Measurements from ENCODE around the gene PFKFB3.
"Not testable (repeated sequence)": the region's sequence is repeated elsewhere in the genome, so short reads cannot be mapped to it uniquely, and the experiment has no call there.

Gene PFKFB3

DNA sequence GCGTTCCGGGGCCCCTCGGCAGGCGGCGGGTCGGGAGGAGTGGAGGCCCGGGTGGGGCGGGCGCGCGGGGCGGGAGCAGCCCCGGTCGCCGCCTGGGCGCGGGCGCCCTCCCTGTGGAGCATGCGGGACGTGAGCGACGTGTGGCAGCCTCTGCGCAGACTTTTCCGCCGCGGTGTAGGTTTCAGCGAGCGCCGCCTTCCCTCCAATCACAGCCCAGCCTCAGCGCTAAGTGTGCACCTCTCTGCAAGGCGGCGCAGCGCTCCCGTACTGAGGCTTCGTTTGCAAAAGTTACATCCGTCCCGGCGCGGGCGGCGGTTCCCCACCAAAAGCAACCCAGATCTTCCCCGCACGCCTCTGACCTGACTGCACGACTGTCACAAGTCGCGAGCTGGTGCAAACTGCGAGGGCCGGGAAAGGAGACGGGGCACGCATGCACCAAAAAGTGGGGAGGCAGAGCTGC is 1.2 kb upstream of the PFKFB3 start:
- TF ChIP-seq, protein P1, sequence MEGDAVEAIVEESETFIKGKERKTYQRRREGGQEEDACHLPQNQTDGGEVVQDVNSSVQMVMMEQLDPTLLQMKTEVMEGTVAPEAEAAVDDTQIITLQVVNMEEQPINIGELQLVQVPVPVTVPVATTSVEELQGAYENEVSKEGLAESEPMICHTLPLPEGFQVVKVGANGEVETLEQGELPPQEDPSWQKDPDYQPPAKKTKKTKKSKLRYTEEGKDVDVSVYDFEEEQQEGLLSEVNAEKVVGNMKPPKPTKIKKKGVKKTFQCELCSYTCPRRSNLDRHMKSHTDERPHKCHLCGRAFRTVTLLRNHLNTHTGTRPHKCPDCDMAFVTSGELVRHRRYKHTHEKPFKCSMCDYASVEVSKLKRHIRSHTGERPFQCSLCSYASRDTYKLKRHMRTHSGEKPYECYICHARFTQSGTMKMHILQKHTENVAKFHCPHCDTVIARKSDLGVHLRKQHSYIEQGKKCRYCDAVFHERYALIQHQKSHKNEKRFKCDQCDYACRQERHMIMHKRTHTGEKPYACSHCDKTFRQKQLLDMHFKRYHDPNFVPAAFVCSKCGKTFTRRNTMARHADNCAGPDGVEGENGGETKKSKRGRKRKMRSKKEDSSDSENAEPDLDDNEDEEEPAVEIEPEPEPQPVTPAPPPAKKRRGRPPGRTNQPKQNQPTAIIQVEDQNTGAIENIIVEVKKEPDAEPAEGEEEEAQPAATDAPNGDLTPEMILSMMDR (conservative IDR thresholded peaks at IDR 0.05; ENCODE audit: low read depth, low read length) = no peak
- peak; percentile 61 for DNase-seq (ENCODE audit: low read depth)
- peak overlapping the region; percentile 59 for H3K4me3 ChIP-seq (ENCODE audit: low read depth, low read length)

- TF ChIP-seq, protein P1 (conservative IDR thresholded peaks at IDR 0.05; ENCODE audit: low read depth, low read length) = no peak
- no peak for DNase-seq (ENCODE audit: low read depth)
- peak overlapping the region; percentile 59 for H3K4me3 ChIP-seq (ENCODE audit: low read depth, low read length)
Observed at GRCh38 chr10:6202098-6202683, 541 bp upstream of the PFKFB3 start.

DNA sequence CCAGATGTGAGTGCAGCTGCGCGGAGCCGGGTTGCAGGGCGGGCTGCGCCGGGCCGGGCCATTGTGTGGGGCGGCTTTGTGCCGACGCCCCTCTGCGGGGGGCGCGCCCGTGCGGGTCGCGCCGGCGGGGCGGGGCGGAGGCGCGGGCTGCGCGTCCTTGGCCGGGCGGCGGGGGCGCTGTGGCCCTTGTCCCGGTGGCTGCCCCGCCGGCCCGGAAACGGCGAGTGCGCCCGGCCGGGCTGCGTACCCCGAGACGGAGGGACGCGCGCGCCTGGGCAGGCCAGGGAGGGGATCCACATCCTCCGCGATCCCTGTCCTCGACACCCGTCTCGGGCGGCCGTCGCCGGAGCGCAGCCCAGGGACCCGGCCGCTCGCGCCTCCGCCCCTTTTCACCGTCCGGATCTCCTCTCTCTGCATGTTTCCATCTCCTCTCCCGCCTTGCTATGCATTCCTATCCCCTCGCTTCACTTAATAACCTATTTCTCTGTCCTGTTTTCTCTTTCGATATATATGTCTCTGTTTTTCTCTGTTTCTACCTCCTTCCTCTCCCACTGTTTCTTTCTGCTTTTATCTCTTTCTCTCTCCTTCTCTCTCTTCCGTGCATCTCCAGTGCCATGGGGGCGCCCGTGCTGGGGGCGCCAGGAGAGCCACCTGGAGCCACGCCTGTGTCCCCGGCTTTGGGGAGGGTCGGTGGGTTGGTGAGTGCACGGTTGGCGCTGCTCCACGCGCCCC is 765 bp downstream of the PFKFB3 start:
- peak overlapping the region; percentile 70 for H3K4me3 ChIP-seq (ENCODE audit: low read depth, low read length)
- TF ChIP-seq, protein P1 (conservative IDR thresholded peaks at IDR 0.05; ENCODE audit: low read depth, low read length) = no peak
- DNase-seq (ENCODE audit: low read depth) = peak; percentile 67

DNA sequence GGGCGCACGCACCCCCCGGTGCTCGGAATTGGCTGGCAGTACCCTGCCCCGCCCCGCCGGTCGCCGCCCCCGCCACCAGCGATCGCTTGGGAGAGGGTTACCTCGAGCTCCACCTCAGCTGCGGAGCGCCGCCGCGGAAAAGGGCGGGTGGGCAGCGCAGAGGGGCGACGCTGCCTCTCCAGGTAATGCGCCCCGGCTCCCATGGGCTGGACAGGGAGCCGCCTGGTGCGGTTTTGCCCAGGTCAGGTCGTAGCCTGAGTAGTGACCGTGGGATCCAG is 1.3 kb downstream of the PFKFB3 start:
- no peak for DNase-seq (ENCODE audit: low read depth)

DNA sequence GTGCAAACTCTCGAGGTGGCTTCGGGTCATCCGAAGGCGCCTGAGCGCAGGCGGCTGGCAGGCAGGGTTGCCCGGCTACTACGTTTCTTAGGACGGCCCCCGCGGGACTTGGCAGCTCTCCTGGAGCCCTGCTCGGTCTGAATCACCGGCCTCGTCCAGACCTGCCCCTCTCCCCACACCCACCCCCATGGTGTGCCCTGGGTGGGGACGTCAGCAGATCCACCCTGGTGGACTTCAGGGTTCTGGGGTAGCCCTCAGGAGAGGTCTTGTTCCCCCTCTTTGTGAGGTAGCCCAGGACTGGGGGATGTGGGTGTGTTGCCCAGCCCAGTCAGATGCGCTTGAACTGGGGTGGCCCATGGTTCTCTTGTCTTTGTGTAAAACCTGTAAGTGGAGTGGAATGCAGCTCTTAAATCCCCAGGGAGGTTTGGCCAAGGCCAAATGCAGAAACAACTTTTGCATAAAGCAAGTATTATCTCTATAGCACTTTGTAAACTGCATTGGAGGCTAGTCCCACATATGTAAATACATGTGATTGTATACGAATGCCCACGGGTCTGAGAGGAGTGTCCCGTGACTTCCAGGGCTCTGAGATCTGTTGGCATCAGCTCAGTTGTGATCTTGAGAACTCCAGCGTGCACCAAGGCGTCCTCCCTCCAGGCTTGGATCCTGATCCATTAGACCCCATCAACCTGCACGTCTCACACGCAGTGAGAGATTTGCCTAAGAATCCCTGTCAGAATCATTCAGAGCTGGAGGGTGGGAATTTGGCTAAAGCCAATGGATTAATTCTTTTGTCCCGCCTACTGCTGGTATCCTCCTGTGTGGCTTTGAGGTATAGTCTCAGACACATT is 1.8 kb downstream of the PFKFB3 start:
- DNase-seq (ENCODE audit: low read depth) = peak; percentile 75
- TF ChIP-seq, protein P1 (conservative IDR thresholded peaks at IDR 0.05; ENCODE audit: low read depth, low read length) = no peak

More for the DNA sequence above, 1.3 kb downstream of the PFKFB3 start:
- peak overlapping the region; percentile 70 for H3K4me3 ChIP-seq (ENCODE audit: low read depth, low read length)
- TF ChIP-seq, protein P1 (conservative IDR thresholded peaks at IDR 0.05; ENCODE audit: low read depth, low read length) = no peak

GRCh38 chr10:6206486-6206885 is 3.8 kb downstream of the PFKFB3 start:
- not testable (repeated sequence) for H3K4me3 ChIP-seq (ENCODE audit: low read depth, low read length); DNase-seq (ENCODE audit: low read depth)

More for the DNA sequence above, 1.8 kb downstream of the PFKFB3 start:
- H3K4me3 ChIP-seq (ENCODE audit: low read depth, low read length) = peak overlapping the region; percentile 70

DNA sequence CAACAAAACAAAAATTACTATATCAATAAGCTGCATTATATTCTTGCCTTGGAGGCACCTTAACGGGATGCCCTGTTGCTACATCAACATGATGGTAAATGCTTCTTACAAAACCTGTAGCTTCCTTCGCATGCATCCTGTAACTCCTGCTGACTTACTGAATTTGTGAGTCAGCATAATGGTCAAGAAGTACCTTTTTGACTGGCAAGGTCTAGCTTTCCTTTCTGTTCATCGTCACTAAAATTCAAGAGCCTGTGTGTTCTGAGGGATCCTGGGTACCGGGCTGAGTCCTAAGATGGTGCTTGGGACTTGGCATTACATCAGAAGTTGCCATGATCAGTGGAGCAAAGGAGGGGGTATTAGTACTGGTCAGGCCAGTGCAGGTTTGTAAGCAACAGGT is 4.9 kb downstream of the PFKFB3 start:
- TF ChIP-seq, protein P1 (conservative IDR thresholded peaks at IDR 0.05; ENCODE audit: low read depth, low read length) = no peak
- DNase-seq (ENCODE audit: low read depth) = peak; percentile 52
- H3K4me3 ChIP-seq (ENCODE audit: low read depth, low read length) = no peak overlapping the region

All from choroid plexus epithelial cell (primary cell).